ENCODE results near the gene ARHGEF10L. TPM values are rescaled to one million over a fixed set of nuclear protein-coding genes. Genes with fewer than 3 reads are reported as not detected.

The ARHGEF10L gene
- total RNA-seq, 2 donors from 2014 or later = 226 to 301 TPM

DNA sequence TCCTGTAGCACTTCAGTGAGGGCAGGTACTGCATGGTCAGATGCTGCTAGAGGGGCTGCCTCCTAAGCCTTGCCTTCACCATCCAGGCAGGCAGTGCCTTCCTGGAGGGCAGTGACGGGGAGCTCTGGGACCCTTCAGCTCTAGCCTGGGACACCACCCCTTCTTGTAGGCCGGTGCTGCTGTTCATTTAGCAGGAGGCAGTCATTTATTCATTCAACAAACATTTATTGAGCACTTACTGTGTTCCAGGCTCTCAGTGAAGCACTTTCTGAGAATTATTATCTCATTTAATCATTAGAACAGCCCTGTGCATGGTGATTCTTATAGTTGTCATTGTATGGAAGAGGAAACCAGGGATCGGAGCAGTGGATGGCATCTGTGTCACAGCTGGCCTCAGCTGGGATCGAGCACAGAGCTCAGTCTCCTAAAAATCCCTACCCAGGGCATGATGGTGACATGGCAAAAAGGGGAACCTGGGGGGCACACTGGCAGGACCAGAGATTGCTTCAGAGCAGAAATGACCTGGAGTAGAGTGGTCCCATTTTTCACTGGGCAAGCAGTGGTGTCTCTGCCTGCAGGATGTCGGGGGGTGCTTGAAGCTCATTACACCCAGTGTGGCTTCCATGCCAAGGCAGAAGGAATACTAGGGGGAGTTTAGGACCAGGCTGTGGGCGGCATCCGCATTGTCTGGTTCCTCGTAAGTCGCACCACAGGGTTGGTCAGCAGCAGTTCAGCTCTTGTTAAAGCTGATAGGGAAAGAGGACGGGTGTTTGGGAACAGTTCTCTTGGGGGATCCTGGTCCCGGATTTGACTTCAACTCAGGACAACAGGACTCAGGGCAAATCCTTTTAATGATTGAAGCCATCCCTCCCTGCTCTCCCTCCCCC is 28.8 kb downstream of the ARHGEF10L start:
- Histone ChIP-seq H3K4me3 (no peak overlapping the region), H3K4me1 (ENCODE audit: control insufficient read depth in 1 of 2, low read depth in 2 of 2) (peaks cover 81 to 98% of the 10 kb centered on the region in 2 donors), H3K36me3 (no peaks in the 10 kb centered on the region), H3K27me3 (replicated peaks; ENCODE audit: insufficient read depth) (no peaks in the 10 kb centered on the region), H3K27ac (peak overlapping the region; percentile 99), H3K9me3 (no peaks in the 10 kb centered on the region)
- DNase-seq (ENCODE audit: low spot score) = no peak
- no peak for ATAC-seq (ENCODE audit: insufficient number of reproducible peaks, low FRiP score, low read depth)
- TF ChIP-seq, protein P1, sequence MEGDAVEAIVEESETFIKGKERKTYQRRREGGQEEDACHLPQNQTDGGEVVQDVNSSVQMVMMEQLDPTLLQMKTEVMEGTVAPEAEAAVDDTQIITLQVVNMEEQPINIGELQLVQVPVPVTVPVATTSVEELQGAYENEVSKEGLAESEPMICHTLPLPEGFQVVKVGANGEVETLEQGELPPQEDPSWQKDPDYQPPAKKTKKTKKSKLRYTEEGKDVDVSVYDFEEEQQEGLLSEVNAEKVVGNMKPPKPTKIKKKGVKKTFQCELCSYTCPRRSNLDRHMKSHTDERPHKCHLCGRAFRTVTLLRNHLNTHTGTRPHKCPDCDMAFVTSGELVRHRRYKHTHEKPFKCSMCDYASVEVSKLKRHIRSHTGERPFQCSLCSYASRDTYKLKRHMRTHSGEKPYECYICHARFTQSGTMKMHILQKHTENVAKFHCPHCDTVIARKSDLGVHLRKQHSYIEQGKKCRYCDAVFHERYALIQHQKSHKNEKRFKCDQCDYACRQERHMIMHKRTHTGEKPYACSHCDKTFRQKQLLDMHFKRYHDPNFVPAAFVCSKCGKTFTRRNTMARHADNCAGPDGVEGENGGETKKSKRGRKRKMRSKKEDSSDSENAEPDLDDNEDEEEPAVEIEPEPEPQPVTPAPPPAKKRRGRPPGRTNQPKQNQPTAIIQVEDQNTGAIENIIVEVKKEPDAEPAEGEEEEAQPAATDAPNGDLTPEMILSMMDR (IDR thresholded peaks at IDR 0.05) = no peak

DNA sequence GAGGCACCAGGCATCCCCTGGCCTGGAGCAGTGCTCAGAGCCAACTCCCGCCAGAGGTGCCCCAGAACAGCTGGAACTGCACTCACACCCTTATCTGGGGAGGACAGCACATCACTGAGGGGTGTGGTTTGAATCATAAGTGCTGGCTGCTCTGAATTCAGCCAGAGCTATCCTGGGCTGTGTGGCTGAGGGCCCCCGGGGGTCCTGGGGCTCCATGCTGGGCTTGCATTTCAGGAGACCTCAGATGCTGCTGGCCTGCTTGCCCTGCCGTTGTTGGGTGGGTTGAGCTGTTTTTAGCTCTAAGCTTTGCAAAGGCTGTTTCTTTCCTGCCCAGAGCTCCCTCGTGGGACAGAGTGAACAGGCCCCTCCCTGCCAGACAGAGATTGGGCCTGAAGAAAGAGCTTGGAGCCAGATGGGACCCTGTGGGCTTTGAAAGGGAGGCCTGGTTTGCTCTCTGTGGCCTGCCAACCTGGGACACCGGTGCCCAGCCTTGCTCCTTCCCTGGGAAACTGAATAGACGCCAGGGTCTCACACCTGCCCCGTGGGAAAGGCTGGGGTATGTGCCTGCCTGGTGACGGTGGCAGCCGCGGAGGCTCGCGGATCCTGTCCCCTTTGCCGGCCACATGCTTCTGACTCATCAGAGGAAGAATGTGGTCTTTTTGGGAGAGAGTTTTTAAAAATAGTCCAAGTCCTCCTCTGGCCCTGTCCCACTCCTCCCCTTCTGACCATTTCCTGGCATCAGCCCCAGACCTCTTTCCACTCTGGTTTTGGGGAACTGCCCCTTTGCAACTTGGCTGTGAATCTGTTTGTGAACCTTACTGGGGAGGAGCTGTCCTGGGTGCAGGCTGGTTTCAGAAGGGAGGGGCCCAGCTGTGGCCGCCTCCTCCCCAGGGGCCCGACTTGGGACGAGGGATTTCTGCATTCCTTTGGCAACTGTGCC is 30.0 kb downstream of the ARHGEF10L start:
- Histone ChIP-seq H3K27me3 (replicated peaks; ENCODE audit: insufficient read depth) (no peaks in the 10 kb centered on the region), H3K4me3 (peak overlapping the region; percentile 29), H3K36me3 (no peaks in the 10 kb centered on the region), H3K27ac (peak overlapping the region; percentile 99), H3K9me3 (no peaks in the 10 kb centered on the region), H3K4me1 (ENCODE audit: control insufficient read depth in 1 of 2, low read depth in 2 of 2) (peaks cover 85 to 98% of the 10 kb centered on the region in 2 donors)
- DNase-seq (ENCODE audit: low spot score) = peak; percentile 89
- TF ChIP-seq, protein P1 (IDR thresholded peaks at IDR 0.05) = no peak
- peak; percentile 84 for ATAC-seq (ENCODE audit: insufficient number of reproducible peaks, low FRiP score, low read depth)

DNA sequence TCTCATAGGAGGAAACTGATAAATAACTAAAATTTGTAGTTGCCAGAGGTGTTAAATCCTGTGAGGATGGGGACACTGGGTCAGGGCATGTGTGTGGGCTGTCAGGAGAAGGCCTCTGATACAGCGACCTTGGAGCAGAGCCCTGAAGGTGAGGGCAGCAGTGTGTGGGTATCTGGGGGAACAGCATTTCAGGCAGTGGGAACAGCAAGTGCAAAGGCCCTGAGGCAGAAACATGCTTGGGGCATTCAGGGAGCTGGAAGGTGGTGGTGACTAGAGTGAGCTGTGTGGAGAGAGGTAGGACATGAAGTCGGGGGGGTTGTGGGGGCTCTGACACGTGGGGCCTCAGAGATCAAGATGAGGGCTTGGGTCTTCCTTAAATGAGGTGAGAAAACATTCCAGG is 30.7 kb downstream of the ARHGEF10L start:
- Histone ChIP-seq H3K27ac (peak overlapping the region; percentile 89 to 99), H3K36me3 (no peaks in the 10 kb centered on the region), H3K27me3 (replicated peaks; ENCODE audit: insufficient read depth) (no peaks in the 10 kb centered on the region), H3K9me3 (no peaks in the 10 kb centered on the region), H3K4me1 (ENCODE audit: control insufficient read depth in 1 of 2, low read depth in 2 of 2) (peaks cover 85 to 98% of the 10 kb centered on the region in 2 donors), H3K4me3 (no peak overlapping the region)
- ATAC-seq (ENCODE audit: insufficient number of reproducible peaks, low FRiP score, low read depth) (no peak), DNase-seq (ENCODE audit: low spot score) (no peak)
- TF ChIP-seq, protein P1 (IDR thresholded peaks at IDR 0.05) = no peak

DNA sequence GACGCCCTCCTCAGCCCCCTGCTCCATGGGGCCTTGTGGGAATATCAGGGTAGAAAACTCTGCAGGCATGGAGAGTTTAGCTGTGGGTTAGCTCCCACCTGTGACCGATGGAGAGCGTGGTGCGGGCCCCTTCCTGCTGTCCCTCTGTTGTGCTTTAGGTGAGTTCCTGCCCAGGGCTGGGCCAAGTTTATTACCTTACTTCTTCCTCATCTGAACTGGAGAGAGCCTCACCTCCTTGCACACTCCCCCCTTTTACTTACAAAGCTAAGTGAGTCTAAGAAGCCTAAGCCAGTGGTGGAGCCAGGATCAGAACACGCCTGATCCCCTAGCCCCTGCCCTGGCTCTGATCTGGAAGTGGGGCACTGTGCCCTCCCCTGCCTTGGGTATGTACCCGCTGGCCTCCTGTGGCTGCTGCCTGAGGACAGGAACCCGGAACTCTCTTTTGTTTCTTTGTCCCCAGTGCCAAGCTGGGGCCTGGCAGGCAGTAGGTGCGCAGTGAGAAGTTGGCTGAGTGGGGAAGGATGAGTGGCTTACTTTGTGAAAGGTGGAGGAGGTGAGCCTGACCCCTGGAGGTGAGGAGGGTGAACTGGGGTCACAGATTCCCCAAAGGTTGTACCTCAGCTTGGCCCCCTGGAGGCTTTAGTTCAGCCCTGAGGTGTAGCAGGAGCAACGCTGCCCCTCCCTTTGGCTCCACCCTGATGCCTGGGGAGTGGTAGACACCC is 32.9 kb downstream of the ARHGEF10L start:
- Histone ChIP-seq H3K4me1 (ENCODE audit: control insufficient read depth in 1 of 2, low read depth in 2 of 2) (peaks cover 66 to 98% of the 10 kb centered on the region in 2 donors), H3K9me3 (no peaks in the 10 kb centered on the region), H3K27me3 (replicated peaks; ENCODE audit: insufficient read depth) (no peaks in the 10 kb centered on the region), H3K36me3 (no peaks in the 10 kb centered on the region), H3K4me3 (no peak overlapping the region), H3K27ac (peak overlapping the region; percentile 89 to 99)
- DNase-seq (ENCODE audit: low spot score) = no peak
- no peak for ATAC-seq (ENCODE audit: insufficient number of reproducible peaks, low FRiP score, low read depth)
- TF ChIP-seq, protein P1 (IDR thresholded peaks at IDR 0.05) = no peak

Measured in thoracic aorta (tissue), 2 donors.